ENCODE results near the gene SMYD3.

DNA sequence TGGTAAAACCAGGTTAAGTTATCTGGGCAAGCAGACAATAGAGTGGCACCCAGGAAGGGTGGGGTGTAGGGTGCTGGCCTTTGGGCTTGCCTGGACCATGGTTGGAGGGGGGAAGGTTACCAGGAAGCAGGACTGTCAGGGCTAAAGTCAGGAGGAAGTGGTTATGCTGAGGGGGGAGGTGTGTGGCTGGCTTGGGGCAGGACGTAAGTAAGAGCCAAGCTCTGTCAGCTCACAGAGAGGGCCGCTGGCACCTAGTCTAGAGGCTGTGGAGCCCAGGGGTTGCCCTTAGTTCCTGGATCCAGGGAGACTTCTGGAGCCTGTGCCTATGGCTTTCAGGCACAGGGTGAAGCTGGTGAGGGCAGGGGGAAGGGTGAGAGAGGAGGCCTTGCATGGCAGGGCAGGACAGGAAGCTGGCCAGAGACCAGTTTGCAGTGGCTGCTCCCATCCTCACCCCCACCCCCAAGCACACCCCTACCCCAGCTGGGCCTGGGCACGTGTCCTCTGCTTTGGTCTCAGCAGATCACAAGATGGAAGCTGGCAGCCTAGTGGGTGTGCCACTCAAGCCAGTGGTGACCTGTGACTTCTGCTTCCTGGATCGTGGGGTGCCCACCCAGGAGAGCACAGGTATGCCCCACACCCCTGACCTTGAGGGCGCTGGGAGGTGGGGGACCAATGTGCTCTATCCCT, 20.5 kb upstream of the SMYD3 start:
- TF ChIP-seq, protein P1, sequence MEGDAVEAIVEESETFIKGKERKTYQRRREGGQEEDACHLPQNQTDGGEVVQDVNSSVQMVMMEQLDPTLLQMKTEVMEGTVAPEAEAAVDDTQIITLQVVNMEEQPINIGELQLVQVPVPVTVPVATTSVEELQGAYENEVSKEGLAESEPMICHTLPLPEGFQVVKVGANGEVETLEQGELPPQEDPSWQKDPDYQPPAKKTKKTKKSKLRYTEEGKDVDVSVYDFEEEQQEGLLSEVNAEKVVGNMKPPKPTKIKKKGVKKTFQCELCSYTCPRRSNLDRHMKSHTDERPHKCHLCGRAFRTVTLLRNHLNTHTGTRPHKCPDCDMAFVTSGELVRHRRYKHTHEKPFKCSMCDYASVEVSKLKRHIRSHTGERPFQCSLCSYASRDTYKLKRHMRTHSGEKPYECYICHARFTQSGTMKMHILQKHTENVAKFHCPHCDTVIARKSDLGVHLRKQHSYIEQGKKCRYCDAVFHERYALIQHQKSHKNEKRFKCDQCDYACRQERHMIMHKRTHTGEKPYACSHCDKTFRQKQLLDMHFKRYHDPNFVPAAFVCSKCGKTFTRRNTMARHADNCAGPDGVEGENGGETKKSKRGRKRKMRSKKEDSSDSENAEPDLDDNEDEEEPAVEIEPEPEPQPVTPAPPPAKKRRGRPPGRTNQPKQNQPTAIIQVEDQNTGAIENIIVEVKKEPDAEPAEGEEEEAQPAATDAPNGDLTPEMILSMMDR (IDR thresholded peaks at IDR 0.05; ENCODE audit: insufficient read depth, low read length, poor library complexity, severe bottlenecking): no peak
- no peak for TF ChIP-seq EZH2phosphoT487 (conservative IDR thresholded peaks at IDR 0.05; ENCODE audit: low read length)
